ENCODE results near the gene FRS3.

The FRS3 gene

GRCh38 chr6:41774841-41775240, 4.9 kb downstream of the FRS3 start (continued):
- no peak for TF ChIP-seq BCL6B (tag by site-specific recombination; IDR thresholded peaks at IDR 0.05)

GRCh38 chr6:41771058-41771983, 8.4 kb downstream of the FRS3 start:
- ChIA-PET POLR2A (no interaction called here), CTCF (interaction anchor here (0.7 to 3.3 kb wide), 4 partner anchors 13 to 403 kb away, joined by 3 to 9 read pairs (median 4); no protein-coding TSS in a partner anchor)
- Histone ChIP-seq H3K4me3 (ENCODE audit: low read depth, low read length) (no peak overlapping the region), H3K27ac (ENCODE audit: extremely low read depth, low read depth, low read length) (no peak overlapping the region), H3K9me3 (ENCODE audit: control insufficient read depth, insufficient read depth, low read depth, low read length) (no peaks in the 10 kb centered on the region), H3K4me1 (ENCODE audit: control insufficient read depth, insufficient read depth, low read length) (peaks cover 4% of the 10 kb centered on the region; the same call in 1 of the 2 replicates), H3K36me3 (ENCODE audit: control insufficient read depth in 2 of 2, insufficient read depth in 1 of 2, low read length in 2 of 2) (peaks cover 0 to 50% of the 10 kb centered on the region in 2 experiments; a peak in 2 of 3 replicates)
- no peak for TF ChIP-seq ZBTB8A (tag by site-specific recombination; IDR thresholded peaks at IDR 0.05)
- no peak for TF ChIP-seq ZBTB17 (tag by site-specific recombination; IDR thresholded peaks at IDR 0.05)
- no peak for TF ChIP-seq PRDM1 (tag by site-specific recombination; IDR thresholded peaks at IDR 0.05)
- TF ChIP-seq ZNF140 (tag by site-specific recombination; IDR thresholded peaks at IDR 0.05), result no peak
- TF ChIP-seq ZNF558 (tag by site-specific recombination; IDR thresholded peaks at IDR 0.05), result no peak
- TF ChIP-seq ZNF473 (tag by site-specific recombination; IDR thresholded peaks at IDR 0.05), result no peak
- no peak for TF ChIP-seq ZNF701 (tag by site-specific recombination; IDR thresholded peaks at IDR 0.05)
- TF ChIP-seq PRDM2 (tag by site-specific recombination; IDR thresholded peaks at IDR 0.05; ENCODE audit: borderline replicate concordance), result no peak
- no peak for TF ChIP-seq ZNF549 (tag by site-specific recombination; IDR thresholded peaks at IDR 0.05)
- no peak for TF ChIP-seq ZNF785 (tag by site-specific recombination; IDR thresholded peaks at IDR 0.05)
- TF ChIP-seq ZNF548 (tag by site-specific recombination; IDR thresholded peaks at IDR 0.05), result no peak
- no peak for TF ChIP-seq ZNF585B (tag by site-specific recombination; IDR thresholded peaks at IDR 0.05)
- TF ChIP-seq ATF2 (tag by site-specific recombination; IDR thresholded peaks at IDR 0.05; ENCODE audit: low read depth), result no peak
- no peak for TF ChIP-seq ZNF544 (tag by site-specific recombination; IDR thresholded peaks at IDR 0.05)
- no peak for TF ChIP-seq ZNF248 (tag by site-specific recombination; IDR thresholded peaks at IDR 0.05)
- no peak for TF ChIP-seq PRDM4 (tag by site-specific recombination; IDR thresholded peaks at IDR 0.05)
- TF ChIP-seq BCL6B (tag by site-specific recombination; IDR thresholded peaks at IDR 0.05), result no peak
- no peak for TF ChIP-seq INSM2 (tag by site-specific recombination; IDR thresholded peaks at IDR 0.05)
- no peak for TF ChIP-seq ZNF23 (tag by site-specific recombination; IDR thresholded peaks at IDR 0.05; ENCODE audit: borderline replicate concordance)
- TF ChIP-seq ZNF274 (IDR thresholded peaks at IDR 0.05; ENCODE audit: low read length), result no peak
- TF ChIP-seq ZNF274 (tag by site-specific recombination; IDR thresholded peaks at IDR 0.05; ENCODE audit: borderline replicate concordance), result no peak
